Endothelial cell (in vitro differentiated cells): Measurements from ENCODE around the gene TGIF1. TPM values are rescaled to one million over a fixed set of nuclear protein-coding genes. Genes with fewer than 3 reads are reported as not detected.

ENCODE experiments used
- DNase-seq: peaks from one replicate; pipeline ENCODE4 v3.0.0; 2021; ENCODE audit warnings: low spot score
- H3K27ac Mint-ChIP-seq: one replicate; pipeline ENCODE4 v1.8.0; 2021; ENCODE audit warnings: mixed read lengths, inconsistent platforms; ENCODE audit not compliant: unreplicated experiment
- H3K27me3 Mint-ChIP-seq: one replicate; pipeline ENCODE4 v1.8.0; 2021; ENCODE audit warnings: mild to moderate bottlenecking, moderate library complexity, mixed read lengths, inconsistent platforms; ENCODE audit not compliant: unreplicated experiment
- H3K36me3 Mint-ChIP-seq: one replicate; pipeline ENCODE4 v1.8.0; 2021; ENCODE audit warnings: mild to moderate bottlenecking, low read depth, mixed read lengths, inconsistent platforms; ENCODE audit not compliant: unreplicated experiment
- H3K4me1 Mint-ChIP-seq: one replicate; pipeline ENCODE4 v1.8.0; 2021; ENCODE audit warnings: mild to moderate bottlenecking, mixed read lengths, inconsistent platforms; ENCODE audit not compliant: unreplicated experiment
- H3K4me3 Mint-ChIP-seq: one replicate; pipeline ENCODE4 v1.8.0; 2021; ENCODE audit warnings: mild to moderate bottlenecking, mixed read lengths, inconsistent platforms; ENCODE audit not compliant: unreplicated experiment
- H3K9me3 Mint-ChIP-seq: one replicate; pipeline ENCODE4 v1.8.0; 2021; ENCODE audit warnings: mixed read lengths, inconsistent platforms; ENCODE audit not compliant: unreplicated experiment
- CTCF ChIP-seq: fragments of 200-600 bp; sonication (generic); IDR thresholded peaks from one replicate; pipeline ENCODE4 v1.5.0; 2021; ENCODE audit warnings: antibody characterized with exemption; ENCODE audit not compliant: unreplicated experiment
- total RNA-seq: library from RNA; stranded (reverse); fragmentation: NEBNext Ultra II Directional; extraction: Animal tissue kit (Norgen Biotek cat#: 25700); gene quantifications from one replicate; pipeline ENCODE4 v1.2.1, GENCODE V29; 2021; ENCODE audit not compliant: unreplicated experiment

TGIF1 gene
- total RNA-seq, 1 donor from 2014 or later = 72.5 TPM

DNA sequence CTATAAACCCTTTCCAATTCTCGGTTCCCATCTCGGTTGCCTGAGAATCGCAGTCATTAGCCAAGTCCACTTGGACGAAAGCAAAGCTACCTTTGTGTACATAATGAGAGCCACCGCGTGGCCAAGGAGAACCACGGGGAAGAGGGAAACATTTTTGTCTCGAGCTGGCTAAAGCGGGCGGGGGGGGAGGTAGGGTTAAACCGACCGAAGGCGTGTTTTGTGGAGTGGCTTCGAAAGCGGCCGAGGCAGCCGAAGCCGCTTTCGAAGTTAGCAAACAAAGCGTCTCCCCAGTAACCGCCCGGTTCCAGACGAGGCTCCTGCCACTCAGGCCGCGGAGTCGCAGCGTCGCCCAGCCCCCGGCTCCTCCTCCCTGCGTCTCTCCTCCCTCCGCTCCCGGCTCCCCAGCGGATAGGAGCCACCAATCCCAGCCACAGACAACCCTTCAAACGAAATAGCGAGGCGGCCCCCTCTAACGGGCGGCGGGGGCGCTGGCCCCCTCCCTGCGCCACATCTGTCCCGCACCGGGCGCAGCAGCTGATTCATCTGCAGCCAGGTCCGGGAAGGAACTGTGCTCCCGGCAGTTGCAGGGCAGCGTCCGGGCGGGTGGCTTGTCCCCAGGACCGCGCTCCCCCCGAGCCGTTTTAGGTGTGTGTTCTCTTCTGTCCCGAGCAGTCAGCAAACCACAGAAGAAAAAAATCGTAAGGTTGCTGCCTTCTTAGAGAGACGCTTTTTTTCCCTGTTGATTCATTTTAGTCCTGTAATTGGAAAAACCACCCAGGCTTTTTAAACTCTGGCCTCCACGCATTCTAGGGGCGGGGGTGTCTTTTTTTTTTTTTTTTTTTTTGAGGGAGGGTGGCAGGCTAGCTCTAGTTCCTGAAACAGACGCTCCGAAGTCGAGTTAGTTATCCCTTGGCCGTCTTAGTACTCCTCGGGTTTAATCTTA lies 1.8 kb upstream of the TGIF1 start:
- peak; percentile 93 for DNase-seq
- Mint-ChIP-seq H3K27ac (peak overlapping the region; percentile 99), H3K36me3 (peaks cover 14% of the 10 kb centered on the region), H3K4me3 (peak overlapping the region; percentile 94), H3K9me3 (no peaks in the 10 kb centered on the region), H3K4me1 (peaks cover 31% of the 10 kb centered on the region), H3K27me3 (peaks cover 41% of the 10 kb centered on the region)
- TF ChIP-seq CTCF = peak; percentile 16

- peak overlapping the region; percentile 94 for H3K4me3 Mint-ChIP-seq
- peak; percentile 54 for DNase-seq
- H3K4me1 Mint-ChIP-seq = peaks cover 32% of the 10 kb centered on the region
- H3K9me3 Mint-ChIP-seq = no peaks in the 10 kb centered on the region
- peaks cover 14% of the 10 kb centered on the region for H3K36me3 Mint-ChIP-seq
- no peak for TF ChIP-seq CTCF
- peak overlapping the region; percentile 97 for H3K27ac Mint-ChIP-seq
- peaks cover 41% of the 10 kb centered on the region for H3K27me3 Mint-ChIP-seq
These were observed 997 bp upstream of the TGIF1 start for GRCh38 chr18:3448838-3449511.

DNA sequence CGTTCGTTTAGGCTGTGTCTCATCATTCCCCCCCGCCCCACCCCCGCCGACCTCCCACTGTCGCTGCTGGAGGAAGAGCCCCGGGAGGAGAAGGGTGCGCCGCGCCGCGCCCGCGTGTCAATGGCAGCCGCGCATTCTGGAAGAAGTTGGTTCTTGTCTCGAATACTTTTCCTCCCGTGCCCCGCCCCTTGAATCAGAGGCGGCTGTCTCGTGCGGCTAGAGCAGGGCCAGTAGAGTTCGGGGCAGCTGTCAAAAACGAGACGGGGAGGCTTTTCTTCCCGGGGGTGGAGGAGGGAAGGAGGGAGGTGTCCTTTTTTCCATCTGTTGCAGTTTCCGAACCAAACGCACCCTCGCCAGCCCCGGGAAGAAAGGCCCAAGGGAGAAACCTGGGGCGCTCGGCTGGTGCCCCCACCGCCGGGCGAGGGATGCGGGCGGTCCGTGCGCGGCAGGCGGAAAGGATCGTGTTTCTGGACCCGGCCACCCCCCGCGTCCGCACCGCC lies 410 bp upstream of the TGIF1 start:
- Mint-ChIP-seq H3K27me3 (peaks cover 42% of the 10 kb centered on the region), H3K4me3 (peak overlapping the region; percentile 94), H3K36me3 (peaks cover 14% of the 10 kb centered on the region), H3K9me3 (no peaks in the 10 kb centered on the region), H3K4me1 (peaks cover 33% of the 10 kb centered on the region), H3K27ac (peak overlapping the region; percentile 97)
- no peak for TF ChIP-seq CTCF
- peak; percentile 64 for DNase-seq

DNA sequence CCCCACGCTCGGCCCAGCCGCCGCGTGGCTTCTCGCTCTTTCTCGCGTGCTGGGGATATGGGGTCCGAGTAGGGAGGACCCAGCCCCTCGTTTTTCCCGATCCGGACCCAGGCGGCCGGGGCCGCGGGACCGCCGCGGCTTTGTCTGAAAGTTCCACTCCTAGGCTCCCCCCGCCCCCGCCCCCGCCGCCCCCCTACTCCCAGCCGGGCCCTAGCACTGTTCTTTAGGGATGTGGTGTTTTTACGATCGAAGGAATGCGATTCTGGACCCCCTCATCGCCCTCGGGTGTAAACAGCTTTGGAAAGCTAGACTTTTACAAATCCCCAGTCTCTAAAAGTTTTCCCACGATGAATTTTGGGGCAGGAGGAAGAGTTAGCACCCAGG lies 819 bp downstream of the TGIF1 start:
- peaks cover 14% of the 10 kb centered on the region for H3K36me3 Mint-ChIP-seq
- peak overlapping the region; percentile 98 for H3K4me3 Mint-ChIP-seq
- no peaks in the 10 kb centered on the region for H3K9me3 Mint-ChIP-seq
- no peak for DNase-seq
- peak overlapping the region; percentile 97 for H3K27ac Mint-ChIP-seq
- H3K4me1 Mint-ChIP-seq = peaks cover 44% of the 10 kb centered on the region
- TF ChIP-seq CTCF = no peak
- peaks cover 41% of the 10 kb centered on the region for H3K27me3 Mint-ChIP-seq
